Nucleus accumbens (tissue), 56 donors: ENCODE measurements around the gene SELENOK.

Experiments
- DNase-seq, 56 donors: peaks; one replicate each; lab custom pipeline; 2025; lab: John Stamatoyannopoulos, UW

Gene SELENOK

GRCh38 chr3:53885239-53885638 is 6.4 kb downstream of the SELENOK start:
- peak in 16 of 56 donors; percentile 1 to 52 (median 10) for DNase-seq

- DNase-seq, result no peak
These were observed 7.0 kb downstream of the SELENOK start for GRCh38 chr3:53884623-53885022.

GRCh38 chr3:53883008-53883407 is 8.7 kb downstream of the SELENOK start:
- DNase-seq, result no peak

- peak; percentile 43 to 91 (median 82) for DNase-seq
These were observed 9.7 kb downstream of the SELENOK start, which contains the start of gene ACTR8 for GRCh38 chr3:53881691-53882593. Gene ACTR8 (minus strand): TSS chr3:53882152. CDS start chr3:53882101, 51 bp downstream.

GRCh38 chr3:53880396-53881345 is 11.0 kb downstream of the SELENOK start:
- no peak for DNase-seq

GRCh38 chr3:53865732-53866499 is 25.7 kb downstream of the SELENOK start:
- DNase-seq, result no peak

- no peak for DNase-seq
These were observed 28.5 kb downstream of the SELENOK start for GRCh38 chr3:53863145-53863544.

GRCh38 chr3:53862241-53862640 is 29.4 kb downstream of the SELENOK start:
- DNase-seq, result no peak

- DNase-seq, result no peak
These were observed 31.5 kb downstream of the SELENOK start for GRCh38 chr3:53860196-53860595.

- DNase-seq, result no peak
These were observed 32.5 kb downstream of the SELENOK start for GRCh38 chr3:53859178-53859577.

- DNase-seq, result no peak
These were observed 33.4 kb downstream of the SELENOK start for GRCh38 chr3:53858096-53858741.

- DNase-seq, result no peak
These were observed 34.7 kb downstream of the SELENOK start for GRCh38 chr3:53856964-53857363.

GRCh38 chr3:53850895-53851294 is 40.8 kb downstream of the SELENOK start:
- DNase-seq, result peak in 1 of 56 donors; percentile 28

GRCh38 chr3:53849916-53850315 is 41.7 kb downstream of the SELENOK start:
- no peak for DNase-seq

GRCh38 chr3:53846851-53847155 is 44.9 kb downstream of the SELENOK start:
- no peak for DNase-seq

- peak in 53 of 56 donors; percentile 7 to 86 (median 61) for DNase-seq
These were observed 45.4 kb downstream of the SELENOK start, which contains the start of the genes CHDH and IL17RB for GRCh38 chr3:53846134-53846850. Gene CHDH (minus strand): TSS chr3:53846419. CDS start chr3:53824008, 22,411 bp downstream. Gene IL17RB (plus strand): TSS chr3:53846568. CDS start chr3:53846589, 21 bp downstream.

GRCh38 chr3:53845881-53846133 is 45.9 kb downstream of the SELENOK start:
- peak in 4 of 56 donors; percentile 42 to 65 (median 54) for DNase-seq

GRCh38 chr3:53845103-53845880 is 46.4 kb downstream of the SELENOK start:
- peak in 28 of 56 donors; percentile 16 to 65 (median 31) for DNase-seq
